ENCODE results near the gene GOLIM4.
"Not testable (repeated sequence)": the region's sequence is repeated elsewhere in the genome, so short reads cannot be mapped to it uniquely, and the experiment has no call there.

Gene GOLIM4

DNA sequence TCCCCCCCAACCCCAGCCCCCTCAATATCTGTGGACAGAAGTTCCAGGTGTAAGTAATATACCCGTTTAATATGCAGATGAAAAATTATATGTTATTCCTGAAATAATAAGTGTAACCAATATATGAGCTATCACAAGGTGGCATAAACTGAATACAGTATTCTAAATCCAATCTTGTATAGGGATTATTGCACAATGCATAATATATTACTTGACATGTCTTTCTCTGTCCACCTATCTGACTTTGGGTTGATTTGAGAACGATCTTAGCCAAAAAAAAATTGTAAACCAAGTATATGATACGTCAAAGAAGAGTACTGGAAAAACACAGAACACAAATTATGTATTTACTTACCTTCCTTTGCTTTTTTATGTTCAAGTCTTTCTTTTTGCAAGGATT, 47.8 kb downstream of the GOLIM4 start:
- no peak for DNase-seq

DNA sequence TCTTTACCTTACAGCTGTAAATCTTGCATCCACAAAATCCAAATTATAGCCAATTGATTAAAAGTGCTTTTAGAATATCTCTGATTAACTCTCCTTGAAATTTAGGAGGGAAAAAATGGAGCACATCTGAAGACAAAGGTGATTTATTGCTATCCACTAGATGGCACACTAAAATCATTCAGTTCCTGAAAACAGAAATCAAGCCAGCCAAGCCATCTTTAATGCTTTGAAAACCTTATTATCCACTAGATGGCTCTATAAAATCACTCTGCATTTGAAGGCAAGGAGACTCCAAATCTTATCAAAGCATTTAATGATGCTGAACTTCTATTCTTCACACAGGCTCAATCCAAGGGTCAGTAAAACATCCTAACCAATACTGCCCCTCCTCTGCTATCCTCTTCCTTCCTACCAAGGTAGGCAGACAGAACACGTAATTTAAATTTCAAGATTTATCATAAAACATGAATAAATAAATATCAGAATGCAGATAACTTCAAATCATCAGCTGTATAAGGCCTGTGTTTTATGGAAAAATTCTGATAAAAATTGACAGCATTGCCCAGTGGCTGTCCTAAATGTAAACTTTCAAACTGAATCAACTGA, 48.4 kb downstream of the GOLIM4 start:
- DNase-seq: peak; percentile 40

DNA sequence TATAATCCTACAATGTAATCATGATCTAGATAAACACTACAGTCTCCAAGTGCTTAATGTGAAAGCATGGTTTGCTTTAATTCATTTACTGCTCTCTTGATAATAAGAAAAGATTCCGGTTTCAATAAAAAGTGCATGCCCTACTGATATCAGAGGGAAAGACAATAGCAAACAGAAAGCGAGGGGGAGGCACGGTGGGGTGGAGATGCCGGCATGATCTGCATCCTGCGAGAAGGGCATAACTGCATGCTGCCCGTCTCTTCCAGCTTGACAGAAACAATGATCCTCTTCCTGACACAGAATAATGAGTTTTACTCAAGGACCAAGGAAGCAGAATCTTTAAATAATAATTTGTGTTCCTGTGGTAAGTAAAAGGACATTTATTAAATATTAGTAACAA, 51.7 kb downstream of the GOLIM4 start:
- DNase-seq: no peak

DNA sequence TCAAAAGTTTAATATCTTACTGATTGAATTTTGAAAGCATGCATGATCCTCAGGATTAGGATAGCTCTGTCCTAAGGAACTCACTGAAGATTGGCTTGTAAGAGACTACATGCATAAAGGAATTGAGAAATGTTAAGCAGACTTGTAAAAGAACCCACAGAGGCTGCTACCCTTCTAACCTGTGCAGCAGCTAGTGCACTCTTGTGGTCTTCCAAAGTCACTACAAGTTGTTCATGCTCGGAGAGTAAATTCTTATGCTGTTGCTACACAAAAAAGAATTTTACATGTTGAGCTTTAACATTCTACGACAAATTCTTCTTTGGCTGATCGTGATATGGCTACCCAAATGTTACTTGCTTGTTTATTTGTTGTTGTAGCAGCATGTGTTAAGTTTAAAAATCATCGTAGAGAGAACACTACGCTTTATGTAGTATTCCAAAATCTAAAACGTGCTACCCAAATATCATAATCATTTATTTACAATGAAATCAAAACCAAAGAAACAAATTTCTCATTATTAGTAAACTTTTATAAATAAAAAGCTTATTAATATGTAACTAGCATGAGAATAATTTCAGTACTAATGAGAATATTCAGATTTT, 55.0 kb downstream of the GOLIM4 start:
- no peak for DNase-seq

DNA sequence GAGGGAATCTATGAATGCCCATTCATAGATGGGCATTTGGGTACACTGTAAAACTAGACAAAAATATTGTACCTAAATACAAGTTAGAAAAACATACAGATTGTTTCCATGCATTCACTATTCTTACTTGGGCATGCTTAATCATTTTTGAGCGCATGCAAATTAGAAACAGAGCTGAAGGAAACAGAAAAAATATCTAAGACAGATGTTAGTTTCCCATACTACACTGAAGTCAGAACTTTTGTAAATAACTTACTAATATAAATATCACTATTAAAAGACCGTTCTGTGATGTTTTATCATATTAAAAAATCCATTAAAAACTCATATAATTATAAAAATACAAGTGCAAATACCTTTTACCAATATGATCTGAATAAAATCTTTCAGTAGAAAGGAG, 58.7 kb downstream of the GOLIM4 start:
- no peak for DNase-seq

DNA sequence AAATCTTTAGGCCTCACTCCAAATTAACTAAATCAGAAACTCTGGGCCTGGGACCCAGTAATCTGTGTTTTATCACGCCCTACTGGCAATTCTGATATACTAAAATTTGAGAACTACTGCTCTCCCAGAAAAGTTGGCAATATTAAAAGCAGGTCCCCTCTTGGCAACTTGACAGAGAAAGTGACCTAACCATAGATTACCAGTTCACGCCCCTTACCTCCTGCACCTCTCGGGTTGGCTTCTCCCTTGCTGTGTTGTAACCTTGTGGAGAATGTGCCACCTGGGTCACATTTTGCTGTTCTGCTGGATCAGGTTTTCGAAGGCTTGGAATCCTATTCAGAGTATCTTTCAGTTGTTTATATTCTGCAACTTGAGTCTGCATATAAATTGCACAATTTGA, 59.1 kb downstream of the GOLIM4 start:
- DNase-seq: no peak

DNA sequence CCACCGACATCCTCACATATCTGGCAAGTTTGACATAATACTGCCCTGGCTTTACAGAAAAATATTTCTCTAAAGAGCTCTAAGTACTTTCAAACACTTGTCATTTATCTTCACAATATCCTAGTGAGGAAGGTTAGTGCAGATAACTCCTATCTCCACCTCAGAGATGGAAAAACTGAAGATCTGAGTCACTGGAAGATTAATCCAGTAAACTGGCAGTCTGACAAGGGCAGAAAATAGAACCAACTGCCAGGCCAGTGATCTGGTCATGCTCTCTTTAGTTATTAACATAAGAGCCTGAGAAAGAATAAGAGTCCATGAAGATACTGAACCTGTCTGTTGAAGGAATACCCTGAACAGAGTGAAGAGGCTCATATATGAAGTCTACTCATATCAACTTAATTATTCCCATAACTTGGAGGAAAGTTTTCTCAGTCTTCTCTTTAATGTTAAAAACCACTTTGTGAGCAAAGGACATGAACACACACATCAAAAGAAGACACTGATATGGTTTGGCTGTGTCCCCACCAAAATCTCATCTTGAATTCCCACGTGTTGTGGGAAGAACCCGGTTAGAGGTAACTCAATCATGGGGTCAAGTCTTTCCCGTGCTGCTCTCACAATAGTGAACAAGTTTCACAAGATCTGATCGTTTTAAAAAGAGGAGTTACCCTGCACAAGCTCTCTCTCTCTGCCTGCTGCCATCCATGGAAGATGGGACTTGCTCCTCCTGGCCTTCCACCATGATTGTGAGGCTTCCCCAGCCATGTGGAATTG, 61.4 kb downstream of the GOLIM4 start:
- DNase-seq: no peak

DNA sequence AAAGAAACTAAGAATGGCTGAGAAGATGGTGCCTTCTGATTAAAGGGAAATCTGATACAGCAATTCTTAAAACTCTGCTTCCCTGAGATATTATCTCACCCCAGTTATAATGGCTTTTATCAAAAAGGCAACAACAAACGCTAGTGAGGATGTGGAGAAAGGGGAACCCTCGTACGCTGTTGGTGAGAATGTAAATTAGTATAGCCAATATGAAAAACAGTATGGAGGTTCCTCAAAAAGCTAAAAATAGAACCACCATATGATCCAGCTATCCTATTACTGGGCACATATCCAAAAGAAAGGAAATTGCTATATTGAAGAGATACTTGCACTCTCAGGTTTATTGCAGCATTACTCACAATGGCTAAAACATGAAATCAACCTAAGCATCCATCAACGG, 65.1 kb downstream of the GOLIM4 start:
- no peak for DNase-seq

DNA sequence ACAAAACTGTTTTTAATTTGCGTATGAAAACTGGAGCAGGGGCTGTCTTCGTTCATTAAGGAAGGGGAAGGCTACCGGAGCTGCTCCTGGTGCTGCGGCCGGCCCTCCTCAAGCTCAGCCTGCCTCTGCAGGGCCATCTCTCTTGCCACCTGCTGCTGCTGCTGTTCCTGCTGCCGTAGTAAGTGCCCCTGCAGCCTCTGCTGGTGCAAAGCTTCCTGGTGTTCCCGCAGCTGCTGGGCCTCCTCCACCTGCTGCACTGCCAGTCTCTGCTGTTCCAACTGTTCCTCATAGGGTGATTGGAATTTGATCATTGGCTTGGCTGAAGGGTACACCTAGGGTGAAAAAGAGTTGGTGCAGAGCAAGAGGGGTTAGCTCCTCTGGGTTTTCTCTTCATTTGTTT, 66.0 kb downstream of the GOLIM4 start:
- no peak for DNase-seq

DNA sequence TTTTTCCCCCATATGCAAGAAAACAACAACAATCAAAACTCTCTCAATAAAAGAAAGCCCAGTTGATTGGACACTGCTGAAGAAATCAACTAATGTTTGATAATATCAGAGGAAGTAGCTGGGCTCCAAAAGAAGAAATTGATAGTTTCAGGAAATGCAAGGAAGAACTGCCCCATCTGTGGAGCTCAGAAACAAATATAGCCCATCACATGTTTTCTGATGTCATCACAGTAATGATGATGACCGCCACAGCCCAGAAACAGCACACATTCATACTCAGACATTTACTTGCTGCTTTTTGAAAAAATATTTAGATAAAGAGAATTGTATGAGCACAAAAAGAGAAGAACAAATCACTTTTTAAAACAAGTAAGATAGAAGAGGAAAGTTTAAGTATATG, 67.6 kb downstream of the GOLIM4 start:
- DNase-seq: no peak

DNA sequence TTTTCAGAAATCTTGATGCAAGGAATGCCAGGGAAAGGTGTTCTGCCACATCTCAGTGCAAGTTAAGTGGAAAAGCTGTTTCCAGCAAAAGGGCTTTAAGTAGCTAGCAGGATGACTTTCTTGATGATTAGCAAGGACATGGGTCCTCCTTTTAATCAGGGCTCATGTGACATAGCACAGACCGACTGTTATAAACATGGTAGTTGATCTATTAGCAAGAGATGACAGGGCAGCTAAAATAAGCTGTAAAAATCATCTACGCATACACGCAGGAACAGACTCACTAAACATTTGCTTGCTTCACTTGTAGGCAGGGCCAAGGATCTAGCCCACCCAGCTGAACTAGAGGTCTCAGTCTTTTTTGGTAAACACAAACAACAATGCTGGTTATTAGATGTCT, 69.0 kb downstream of the GOLIM4 start:
- DNase-seq: no peak

DNA sequence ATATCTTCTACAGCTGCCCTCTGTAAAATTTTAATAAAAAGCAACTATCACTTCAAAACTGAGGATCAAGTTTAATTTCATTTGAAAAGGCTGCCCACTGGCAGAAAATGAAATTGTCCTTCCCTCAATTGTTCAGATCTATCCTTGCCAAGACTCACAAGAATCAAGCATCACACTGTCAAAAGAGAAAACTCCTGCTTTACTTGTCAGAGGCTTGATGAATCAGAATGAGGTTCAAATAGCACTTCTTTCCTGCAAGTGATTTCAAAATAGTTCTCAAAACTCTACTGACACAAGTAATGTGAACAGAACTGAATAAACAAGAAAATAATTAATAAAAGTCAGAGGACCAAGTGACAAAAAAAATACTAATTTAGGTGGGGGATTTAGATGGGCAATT, 70.6 kb downstream of the GOLIM4 start:
- DNase-seq: no peak

DNA sequence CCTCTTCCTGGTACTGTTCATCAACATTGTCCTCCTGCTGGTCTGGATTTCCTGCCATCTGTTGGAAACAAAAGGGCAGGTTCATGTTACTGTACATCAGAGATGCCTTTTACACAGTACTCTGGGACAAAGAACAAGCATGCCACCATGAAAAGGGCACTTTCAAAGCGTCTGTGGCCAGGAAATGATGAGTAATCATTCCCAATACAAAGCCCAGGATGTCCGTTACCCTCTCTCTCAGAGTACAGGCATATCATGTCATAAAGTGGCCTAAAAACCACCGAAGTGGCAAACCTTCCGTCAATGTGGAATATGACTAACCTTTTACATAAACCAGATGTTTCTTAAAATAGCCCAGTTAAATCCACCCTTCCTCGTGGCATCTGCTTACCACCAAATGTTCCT, 71.2 kb downstream of the GOLIM4 start:
- DNase-seq: no peak

DNA sequence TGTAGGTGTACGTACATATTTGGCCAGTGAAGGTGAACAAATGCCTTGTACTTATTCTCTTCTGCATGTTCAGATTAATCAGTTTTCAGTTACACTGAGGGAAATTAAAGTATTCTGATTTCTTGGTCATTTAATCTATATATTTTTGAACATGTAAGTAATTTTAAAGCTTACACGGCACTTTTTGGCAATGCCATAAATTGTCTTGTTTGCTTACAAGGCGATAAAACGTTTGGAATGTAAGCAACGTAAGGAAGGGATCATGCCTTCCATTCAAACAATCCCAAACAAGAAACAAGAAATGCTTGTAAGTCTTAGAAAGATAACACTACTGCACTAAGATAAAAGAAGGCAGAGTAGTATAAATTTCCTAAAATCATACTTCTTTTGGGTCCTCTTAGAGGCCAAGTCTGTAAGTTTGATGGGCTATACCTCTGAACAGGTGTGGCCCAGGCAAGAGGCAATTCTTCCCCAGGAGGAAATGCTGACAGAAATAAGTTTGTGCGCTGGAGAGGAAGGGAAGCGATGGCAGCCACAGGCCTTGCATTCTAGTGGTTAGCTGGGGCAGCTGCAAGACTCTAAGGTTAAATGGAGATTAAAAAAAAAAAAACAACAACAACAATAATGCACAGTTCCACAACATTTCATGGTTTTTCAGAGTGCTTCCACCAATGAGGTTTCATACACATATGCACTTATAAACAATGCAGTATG, 73.8 kb downstream of the GOLIM4 start:
- DNase-seq: no peak

DNA sequence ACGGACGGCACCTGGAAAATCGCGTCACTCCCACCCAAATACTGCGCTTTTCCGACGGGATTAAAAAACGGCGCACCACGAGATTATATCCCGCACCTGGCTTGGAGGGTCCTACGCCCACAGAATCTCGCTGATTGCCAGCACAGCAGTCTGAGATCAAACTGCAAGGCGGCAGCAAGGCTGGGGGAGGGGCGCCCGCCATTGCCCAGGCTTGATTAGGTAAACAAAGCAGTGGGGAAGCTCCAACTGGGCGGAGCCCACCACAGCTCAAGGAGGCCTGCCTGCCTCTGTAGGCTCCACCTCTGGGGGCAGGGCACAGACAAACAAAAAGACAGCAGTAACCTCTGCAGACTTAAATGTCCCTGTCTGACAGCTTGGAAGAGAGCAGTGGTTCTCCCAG, 84.4 kb downstream of the GOLIM4 start:
- DNase-seq: not testable (repeated sequence)

DNA sequence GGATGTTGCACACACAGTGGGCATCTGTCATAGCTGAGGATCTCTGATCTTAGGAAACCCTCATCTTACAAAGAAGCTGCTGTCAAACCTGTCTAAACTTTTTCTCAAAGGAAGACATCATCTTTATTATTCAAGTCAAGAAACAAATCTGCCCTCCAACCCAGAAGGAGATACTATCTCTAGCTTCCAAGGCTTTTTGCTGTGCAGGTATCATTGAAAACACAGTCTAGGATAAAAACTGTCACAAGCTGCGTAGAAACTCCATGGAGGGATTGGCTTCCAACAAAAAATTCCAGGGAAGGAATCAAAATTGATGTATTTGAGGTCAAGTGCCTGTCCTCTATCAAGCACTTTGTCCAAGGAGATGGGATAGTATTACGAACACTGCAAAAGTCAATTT, 89.1 kb downstream of the GOLIM4 start:
- no peak for DNase-seq

DNA sequence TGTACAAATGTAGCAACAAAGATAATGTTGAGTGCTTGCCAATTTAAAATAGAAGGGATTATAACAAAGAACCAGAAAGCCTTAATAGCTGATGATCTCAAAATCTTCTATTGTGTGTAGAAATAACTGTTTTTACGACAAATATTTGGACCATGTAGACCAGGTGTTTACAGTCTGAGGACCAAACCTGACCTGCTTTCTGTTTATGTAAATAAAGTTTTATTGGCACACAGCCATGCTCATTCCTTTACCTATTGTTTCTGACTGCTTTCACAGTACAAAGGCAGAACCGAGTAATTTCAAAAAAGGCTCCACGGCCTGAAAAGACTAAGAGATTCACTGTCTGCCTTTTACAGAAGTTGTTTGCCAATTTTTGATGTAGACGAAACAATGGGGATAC, 91.8 kb downstream of the GOLIM4 start:
- no peak for DNase-seq

DNA sequence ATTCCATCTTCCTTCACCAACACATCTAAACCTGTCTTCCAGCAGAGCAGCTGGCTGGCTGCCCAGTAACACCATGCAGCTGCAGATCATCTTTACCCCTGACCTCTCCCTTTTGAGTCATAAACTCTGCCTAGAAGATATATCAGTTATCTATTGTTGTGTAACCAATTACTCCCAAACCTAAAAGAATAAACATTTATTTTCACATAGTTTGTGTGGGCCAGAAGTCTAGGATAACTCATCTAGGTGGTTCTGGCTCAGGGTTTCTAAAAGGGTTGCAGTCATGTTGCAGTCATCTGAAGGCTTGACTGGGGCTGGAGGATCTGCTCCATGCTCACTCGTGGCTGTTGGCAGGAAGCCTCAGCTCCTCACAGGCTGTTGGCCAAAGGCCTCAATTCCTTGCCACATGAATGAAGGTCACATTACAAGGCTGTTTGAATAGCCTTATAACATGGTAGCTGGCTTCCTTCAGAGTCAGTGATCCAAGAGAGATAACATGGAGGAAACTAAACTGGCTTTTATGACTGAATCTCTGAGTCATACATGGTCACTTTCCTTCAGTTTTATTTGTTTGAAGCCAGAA, 92.8 kb downstream of the GOLIM4 start:
- DNase-seq: no peak

DNA sequence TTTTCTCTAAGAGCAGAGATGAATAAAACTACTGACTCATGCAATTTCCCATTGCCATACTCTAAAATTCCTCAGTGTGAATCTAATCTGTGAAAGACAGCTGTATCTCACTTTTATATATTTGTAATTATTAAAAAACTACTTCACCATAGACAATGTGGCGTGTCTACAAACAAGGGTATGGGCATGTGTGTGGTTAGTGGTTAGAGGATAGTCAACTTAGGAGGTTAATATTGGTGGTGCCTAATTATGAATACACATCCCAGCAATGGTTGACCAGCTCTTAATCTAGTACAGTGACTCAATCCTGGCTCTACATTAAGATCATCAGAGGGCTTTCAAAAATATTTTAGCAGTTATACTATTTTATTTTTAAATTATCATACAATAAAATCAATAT, 94.5 kb downstream of the GOLIM4 start:
- DNase-seq: no peak

DNA sequence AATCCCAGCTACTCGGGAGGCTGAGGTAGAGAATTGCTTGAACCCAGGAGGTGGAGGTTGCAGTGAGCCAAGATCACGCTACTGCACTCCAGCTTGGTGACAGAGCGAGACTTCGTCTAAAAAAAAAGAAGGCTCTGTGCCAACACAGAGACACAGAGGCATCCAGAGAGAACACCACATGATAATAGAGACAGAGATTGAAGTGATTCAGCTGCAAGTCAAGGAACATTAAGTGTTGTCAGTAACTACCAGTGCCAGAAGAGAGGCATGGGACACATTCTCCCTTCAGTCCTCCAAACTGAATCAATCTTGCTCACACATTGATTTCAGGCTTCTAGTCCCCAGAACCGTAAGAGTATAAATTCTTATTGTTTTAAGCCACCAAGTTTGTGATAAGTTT, 97.5 kb downstream of the GOLIM4 start:
- DNase-seq: no peak

DNA sequence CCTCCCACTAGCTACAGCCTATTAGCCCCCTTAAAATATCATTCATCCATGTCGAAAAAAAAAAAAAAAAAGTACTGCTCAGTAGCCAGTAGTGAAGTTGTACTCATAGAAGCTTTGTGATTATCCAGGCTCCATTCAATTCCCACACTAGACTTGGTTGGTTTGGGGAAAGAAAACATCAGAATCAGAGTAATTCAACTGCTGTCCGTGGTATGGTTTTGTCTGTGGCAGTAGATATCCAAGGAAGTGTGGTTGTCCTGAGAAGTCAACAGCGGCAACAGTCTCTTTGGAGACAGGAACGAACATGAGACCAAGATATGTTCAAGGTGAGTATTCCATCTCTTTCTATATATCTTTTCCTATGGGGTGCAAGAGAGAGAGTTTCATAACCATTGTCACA, 99.2 kb downstream of the GOLIM4 start:
- no peak for DNase-seq

DNA sequence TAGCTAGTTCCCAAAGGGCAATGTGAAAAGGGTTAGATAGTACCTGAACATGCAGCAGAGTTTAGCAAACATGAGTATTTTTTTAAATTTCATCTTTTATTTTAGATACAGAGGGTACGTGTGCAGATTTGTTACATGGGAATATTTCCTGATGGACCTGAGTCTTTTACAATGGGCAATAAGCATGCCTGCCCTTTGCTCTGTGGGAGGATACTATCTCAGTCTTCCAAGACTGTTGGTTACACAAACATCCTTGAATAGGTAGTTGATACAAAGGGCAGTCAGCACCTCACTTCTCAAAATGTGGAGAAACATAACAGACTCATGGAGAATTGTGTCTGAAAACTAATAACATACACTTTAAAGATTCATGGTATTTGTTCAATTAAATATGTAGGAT, 103.3 kb downstream of the GOLIM4 start:
- no peak for DNase-seq

DNA sequence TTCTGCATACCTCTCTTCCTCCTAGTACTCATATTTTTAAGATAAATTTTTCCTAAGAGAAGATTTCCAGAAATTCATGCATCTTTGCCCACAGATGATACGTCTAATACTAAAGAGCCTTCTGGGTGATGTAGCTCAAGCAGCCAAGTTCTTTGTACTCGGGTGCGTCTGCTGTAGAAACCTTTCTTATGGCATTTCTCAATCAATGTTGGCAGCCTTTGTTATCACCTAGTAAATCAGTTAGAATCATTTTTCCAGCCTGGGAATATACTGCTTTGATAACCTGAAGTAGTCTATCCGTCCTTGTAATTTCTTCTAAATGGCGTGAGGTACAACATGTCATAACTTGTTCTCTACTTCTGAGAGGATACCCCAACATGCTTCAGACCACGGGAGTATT, 104.5 kb downstream of the GOLIM4 start:
- no peak for DNase-seq

DNA sequence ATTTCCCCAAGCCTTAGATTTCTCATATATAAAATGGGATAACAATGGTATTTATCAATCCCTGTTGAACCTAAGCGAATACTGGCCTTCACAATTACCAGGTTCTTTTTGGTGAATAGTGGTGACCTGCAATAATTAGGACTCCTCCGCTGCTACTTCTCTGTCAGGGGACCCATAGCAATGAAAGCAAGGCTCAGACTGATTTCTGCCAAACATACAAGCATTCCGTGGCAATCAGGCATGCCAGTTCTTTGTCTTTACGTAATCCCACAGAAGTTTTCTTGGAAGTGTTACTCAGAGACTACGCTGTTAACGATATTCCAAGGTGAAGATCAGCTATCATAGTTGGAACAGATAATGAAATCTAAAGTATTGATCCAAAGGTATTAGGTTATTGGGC, 105.7 kb downstream of the GOLIM4 start:
- no peak for DNase-seq

All from CD4-positive, alpha-beta T cell treated with Interleukin-12 subunit alpha and Interleukin-12 subunit beta, for 1 hour (primary cell).